ENCODE measurements around the gene DEFB123.
"Not testable (repeated sequence)": the region's sequence is repeated elsewhere in the genome, so short reads cannot be mapped to it uniquely, and the experiment has no call there.

The DEFB123 gene

GRCh38 chr20:31440012-31440659, at the start of gene DEFB123:
DEFB123 (plus strand) TSS chr20:31440632; CDS start chr20:31440699, 67 bp downstream.
- DNase-seq (ENCODE audit: extremely low read depth in 1 of 2, low read depth in 1 of 2), result no peak

- DNase-seq (ENCODE audit: extremely low read depth in 1 of 2, low read depth in 1 of 2), result no peak
Observed at GRCh38 chr20:31392836-31393235, 47.6 kb upstream of the DEFB123 start.

- DNase-seq (ENCODE audit: extremely low read depth in 1 of 2, low read depth in 1 of 2), result no peak
Observed at GRCh38 chr20:31394900-31395299, 45.5 kb upstream of the DEFB123 start.

GRCh38 chr20:31403886-31404285, 36.5 kb upstream of the DEFB123 start:
- DNase-seq (ENCODE audit: extremely low read depth in 1 of 2, low read depth in 1 of 2), result no peak

GRCh38 chr20:31406115-31406514, 34.3 kb upstream of the DEFB123 start, which contains the start of gene DEFB121:
DEFB121 (minus strand) TSS chr20:31406215; CDS start chr20:31406152, 63 bp downstream.
- DNase-seq (ENCODE audit: extremely low read depth in 1 of 2, low read depth in 1 of 2), result no peak

- DNase-seq (ENCODE audit: extremely low read depth in 1 of 2, low read depth in 1 of 2), result no peak
Observed at GRCh38 chr20:31410011-31410410, 30.4 kb upstream of the DEFB123 start.

GRCh38 chr20:31414381-31414780, 26.1 kb upstream of the DEFB123 start:
- no peak for DNase-seq (ENCODE audit: extremely low read depth in 1 of 2, low read depth in 1 of 2)

- no peak for DNase-seq (ENCODE audit: extremely low read depth in 1 of 2, low read depth in 1 of 2)
Observed at GRCh38 chr20:31415653-31416052, 24.8 kb upstream of the DEFB123 start.

- no peak for DNase-seq (ENCODE audit: extremely low read depth in 1 of 2, low read depth in 1 of 2)
Observed at GRCh38 chr20:31418307-31418706, 22.1 kb upstream of the DEFB123 start.

- DNase-seq (ENCODE audit: extremely low read depth in 1 of 2, low read depth in 1 of 2), result no peak
Observed at GRCh38 chr20:31425797-31426196, 14.6 kb upstream of the DEFB123 start.

- not testable (repeated sequence) for DNase-seq (ENCODE audit: extremely low read depth in 1 of 2, low read depth in 1 of 2)
Observed at GRCh38 chr20:31426891-31427551, 13.4 kb upstream of the DEFB123 start.

- not testable (repeated sequence) for DNase-seq (ENCODE audit: extremely low read depth in 1 of 2, low read depth in 1 of 2)
Observed at GRCh38 chr20:31427576-31427975, 12.9 kb upstream of the DEFB123 start.

GRCh38 chr20:31430568-31431115, 9.8 kb upstream of the DEFB123 start:
- DNase-seq (ENCODE audit: extremely low read depth in 1 of 2, low read depth in 1 of 2), result no peak

- DNase-seq (ENCODE audit: extremely low read depth in 1 of 2, low read depth in 1 of 2), result no peak
Observed at GRCh38 chr20:31446084-31446819, 5.8 kb downstream of the DEFB123 start.

GRCh38 chr20:31449511-31450414, 9.3 kb downstream of the DEFB123 start:
- DNase-seq (ENCODE audit: extremely low read depth in 1 of 2, low read depth in 1 of 2), result no peak

- DNase-seq (ENCODE audit: extremely low read depth in 1 of 2, low read depth in 1 of 2), result no peak
Observed at GRCh38 chr20:31452575-31452974, 12.1 kb downstream of the DEFB123 start.

- no peak for DNase-seq (ENCODE audit: extremely low read depth in 1 of 2, low read depth in 1 of 2)
Observed at GRCh38 chr20:31454361-31454760, 13.9 kb downstream of the DEFB123 start.

GRCh38 chr20:31470946-31471345, 30.5 kb downstream of the DEFB123 start:
- DNase-seq (ENCODE audit: extremely low read depth in 1 of 2, low read depth in 1 of 2), result not testable (repeated sequence)

GRCh38 chr20:31472395-31473330, 32.2 kb downstream of the DEFB123 start:
- DNase-seq (ENCODE audit: extremely low read depth in 1 of 2, low read depth in 1 of 2), result no peak
